SK-N-SH (cell line): ENCODE results near the gene CTSS. TPM values are rescaled to one million over a fixed set of nuclear protein-coding genes. Genes with fewer than 3 reads are reported as not detected.
"Not testable (repeated sequence)": the region's sequence is repeated elsewhere in the genome, so short reads cannot be mapped to it uniquely, and the experiment has no call there.

ENCODE experiments used
- CTCF ChIA-PET: fragments of 300-600, 350-600 bp; formaldehyde crosslinking; extraction: SDS; loops from one replicate; lab custom pipeline; 2021; lab: Yijun Ruan, JAX
- POLR2A ChIA-PET: fragments of 350-600 bp; sonication (Branson Sonifier 250); formaldehyde crosslinking; extraction: SDS; loops from one replicate; lab custom pipeline; 2020; ENCODE audit warnings: antibody characterized with exemption, inconsistent platforms; lab: Yijun Ruan, JAX
- DNase-seq: peaks from one replicate; pipeline ENCODE4 v3.0.0; 2012
- H2AFZ ChIP-seq: fragments of 200-600 bp; sonication (generic); 2 replicates; pipeline ENCODE4 v1.8.1; 2016; ENCODE audit warnings: antibody characterized with exemption, mild to moderate bottlenecking, low read depth
- H3F3A ChIP-seq: fragments of 200-600 bp; sonication (generic); replicated peaks from 2 replicates; pipeline ENCODE3; 2016; ENCODE audit warnings: antibody characterized with exemption, mild to moderate bottlenecking; ENCODE audit not compliant: insufficient read depth
- H3K27ac ChIP-seq, 2 experiments: fragments of 200-500 bp in 1 of 2; fragments of 200-600 bp in 1 of 2; sonication (Bioruptor generic) in 1 of 2; sonication (generic), shearing (Covaris generic) in 1 of 2; 2 replicates each; pipeline versions ENCODE4 v1.5.1 to v1.6.1; 2014 to 2016; ENCODE audit warnings: low read depth in 2 of 2, inconsistent platforms in 1 of 2, low read length in 1 of 2, mild to moderate bottlenecking in 1 of 2, mixed read lengths in 1 of 2
- H3K27me3 ChIP-seq: fragments of 200-600 bp; sonication (generic), shearing (Covaris generic); 2 replicates; pipeline ENCODE4 v1.6.1; 2016; ENCODE audit warnings: mixed run types; ENCODE audit not compliant: insufficient read depth
- H3K36me3 ChIP-seq, 2 experiments: fragments of 200-500 bp in 1 of 2; fragments of 200-600 bp in 1 of 2; sonication (Bioruptor generic) in 1 of 2; sonication (generic) in 1 of 2; replicated peaks in 1 of 2; 2 replicates each; pipeline versions ENCODE3 to v1.5.1; 2014 to 2016; ENCODE audit warnings: low read length in 1 of 2, mild to moderate bottlenecking in 1 of 2; ENCODE audit not compliant: insufficient read depth in 2 of 2, control insufficient read depth in 1 of 2
- H3K4me1 ChIP-seq, 2 experiments: fragments of 200-500 bp in 1 of 2; fragments of 200-600 bp in 1 of 2; sonication (Bioruptor generic) in 1 of 2; sonication (generic), shearing (Covaris generic) in 1 of 2; 2 replicates each; pipeline versions ENCODE4 v1.5.1 to v1.6.1; 2014 to 2016; ENCODE audit warnings: low read depth in 1 of 2, low read length in 1 of 2, mixed run types in 1 of 2; ENCODE audit not compliant: insufficient read depth in 2 of 2, control insufficient read depth in 1 of 2
- H3K4me2 ChIP-seq: fragments of 200-600 bp; sonication (generic), shearing (Covaris generic); 2 replicates; pipeline ENCODE4 v1.6.1; 2017; ENCODE audit warnings: mixed run types
- H3K4me3 ChIP-seq, 2 experiments: fragments of 200-500 bp in 1 of 2; fragments of 200-600 bp in 1 of 2; sonication (Bioruptor generic) in 1 of 2; sonication (generic), shearing (Covaris generic) in 1 of 2; 2 replicates each; pipeline versions ENCODE4 v1.5.1 to v1.8.1; 2014 to 2016; ENCODE audit warnings: low read depth in 2 of 2, inconsistent platforms in 1 of 2, low read length in 1 of 2, mild to moderate bottlenecking in 1 of 2, mixed read lengths in 1 of 2, moderate library complexity in 1 of 2
- H3K79me2 ChIP-seq: fragments of 200-600 bp; sonication (generic); 2 replicates; pipeline ENCODE4 v1.8.1; 2017; ENCODE audit warnings: mild to moderate bottlenecking; ENCODE audit not compliant: insufficient read depth
- H3K9ac ChIP-seq: fragments of 200-600 bp; sonication (generic); 2 replicates; pipeline ENCODE4 v1.6.1; 2017; ENCODE audit warnings: mixed run types
- H3K9me2 ChIP-seq: fragments of 200-600 bp; sonication (generic); 2 replicates; pipeline ENCODE4 v1.6.1; 2017; ENCODE audit warnings: mixed run types
- H3K9me3 ChIP-seq: fragments of 200-600 bp; sonication (generic); 2 replicates; pipeline ENCODE4 v1.6.1; 2017; ENCODE audit warnings: mixed run types, mild to moderate bottlenecking, moderate library complexity
- H4K20me1 ChIP-seq: fragments of 200-600 bp; sonication (generic); 2 replicates; pipeline ENCODE4 v1.6.1; 2017; ENCODE audit warnings: mild to moderate bottlenecking, mixed run types; ENCODE audit not compliant: insufficient read depth
- CTCF ChIP-seq: fragments of 200-600 bp; sonication (generic); IDR thresholded peaks from 2 replicates; pipeline ENCODE4 v1.6.1; 2017; ENCODE audit warnings: antibody characterized with exemption, mild to moderate bottlenecking, moderate library complexity
- EZH2phosphoT487 ChIP-seq: fragments of 200-600 bp; sonication (generic); IDR thresholded peaks from 2 replicates; pipeline ENCODE4 v1.6.1; 2017; ENCODE audit warnings: low read depth, mixed run types, mild to moderate bottlenecking, antibody characterized with exemption, moderate library complexity, borderline replicate concordance
- FOSL2 ChIP-seq: IDR thresholded peaks from 2 replicates; pipeline ENCODE4 v1.4.0; 2012; ENCODE audit warnings: low read depth, mild to moderate bottlenecking, moderate library complexity, borderline replicate concordance
- FOXJ3 ChIP-seq: sonication (generic); formaldehyde crosslinking; IDR thresholded peaks from 2 replicates; pipeline ENCODE4 v1.5.1; 2020; ENCODE audit warnings: mild to moderate bottlenecking, missing genetic modification reagents
- FOXM1 ChIP-seq: IDR thresholded peaks from 2 replicates; pipeline ENCODE4 v1.4.0; 2012; ENCODE audit warnings: low read depth, mild to moderate bottlenecking
- GABPA ChIP-seq: IDR thresholded peaks from 2 replicates; pipeline ENCODE4 v1.4.0; 2012; ENCODE audit warnings: low read depth, mild to moderate bottlenecking
- GATA2 ChIP-seq: sonication (generic); formaldehyde crosslinking; IDR thresholded peaks from 2 replicates; pipeline ENCODE4 v1.5.0; 2020; ENCODE audit warnings: mild to moderate bottlenecking, missing genetic modification reagents
- JUND ChIP-seq: IDR thresholded peaks from 2 replicates; pipeline ENCODE4 v1.4.0; 2012
- MAX ChIP-seq: IDR thresholded peaks from 2 replicates; pipeline ENCODE4 v1.4.0; 2012; ENCODE audit warnings: low read depth
- NRF1 ChIP-seq: IDR thresholded peaks from 2 replicates; pipeline ENCODE4 v1.6.1; 2012; ENCODE audit warnings: low read depth, mild to moderate bottlenecking, low read length
- RAD21 ChIP-seq: IDR thresholded peaks from 2 replicates; pipeline ENCODE4 v1.6.1; 2012; ENCODE audit warnings: mild to moderate bottlenecking, low read length
- RCOR1 ChIP-seq: fragments of 150-350 bp; IDR thresholded peaks from 2 replicates; pipeline ENCODE4 v1.6.1; 2017; ENCODE audit warnings: antibody characterized with exemption, low read length
- SIN3A ChIP-seq: IDR thresholded peaks from 2 replicates; pipeline ENCODE4 v1.6.1; 2012; ENCODE audit warnings: low read depth, mild to moderate bottlenecking, low read length, moderate library complexity, borderline replicate concordance
- SMC3 ChIP-seq: IDR thresholded peaks from 2 replicates; pipeline ENCODE4 v1.6.1; 2012; ENCODE audit warnings: low read depth, low read length, improper control_type of control experiment
- TAF1 ChIP-seq: IDR thresholded peaks from 2 replicates; pipeline ENCODE4 v1.6.1; 2012; ENCODE audit warnings: low read depth, mild to moderate bottlenecking, low read length, moderate library complexity, borderline replicate concordance
- TEAD4 ChIP-seq: IDR thresholded peaks from 2 replicates; pipeline ENCODE4 v1.4.0; 2012; ENCODE audit warnings: mild to moderate bottlenecking, borderline replicate concordance; ENCODE audit not compliant: insufficient read depth
- YY1 ChIP-seq: IDR thresholded peaks from 2 replicates; pipeline ENCODE4 v1.4.0; 2012; ENCODE audit warnings: low read depth, mild to moderate bottlenecking
- ZBTB33 ChIP-seq: IDR thresholded peaks from 2 replicates; pipeline ENCODE4 v1.4.0; 2012; ENCODE audit warnings: low read depth, borderline replicate concordance
- WGBS: methylation state at CpG from one replicate; pipeline ENCODE4 v1.1.6; 2017; ENCODE audit warnings: low lambda C conversion rate; 5-methylcytosine and 5-hydroxymethylcytosine counted together
- polyA plus RNA-seq, 3 experiments: library from polyadenylated mRNA; depleted of rRNA; stranded (reverse); fragments of >200 nt; gene quantifications; 2 replicates each; pipeline ENCODE4 v1.2.3, GENCODE V29; 2012
- TF ChIP-seq, protein P1 (sequence below): IDR thresholded peaks from 2 replicates; pipeline ENCODE4 v1.4.0; 2012; ENCODE audit warnings: low read depth, borderline replicate concordance
- TF ChIP-seq, protein P2 (sequence below): fragments of 150-350 bp; IDR thresholded peaks from 2 replicates; pipeline ENCODE4 v1.6.1; 2017; ENCODE audit warnings: antibody characterized with exemption, low read length, low read depth, borderline replicate concordance

The CTSS gene
- polyA plus RNA-seq, 1 of the 3 experiments (the other 2 are of a cell fraction), result 1.4 TPM

- Histone ChIP-seq H3K9ac (no peak overlapping the region), H3K4me2 (no peak overlapping the region), H3K4me3 (no peak overlapping the region), H3F3A (no peaks in the 10 kb centered on the region), H4K20me1 (no peaks in the 10 kb centered on the region), H3K9me2 (no peaks in the 10 kb centered on the region), H2AFZ (no peak overlapping the region), H3K27me3 (no peaks in the 10 kb centered on the region), H3K9me3 (no peaks in the 10 kb centered on the region), H3K27ac (no peak overlapping the region), H3K36me3 (peaks cover 19 to 38% of the 10 kb centered on the region in 2 experiments), H3K79me2 (no peaks in the 10 kb centered on the region), H3K4me1 (no peaks in the 10 kb centered on the region)
- 95% methylated on average over 3 of the region's 4 CpGs for WGBS
- ChIA-PET CTCF (no interaction called here), POLR2A (no interaction called here)
- TF ChIP-seq FOXM1, result no peak
- TF ChIP-seq SIN3A, result no peak
- no peak for TF ChIP-seq GABPA
- no peak for DNase-seq
Observed at GRCh38 chr1:150798525-150798924, 32.9 kb upstream of the CTSS start.

- no peaks in the 10 kb centered on the region for H3K79me2 ChIP-seq
- CTCF ChIA-PET, result interaction anchor here (1.4 kb wide), 1 partner anchor 17 kb away, joined by 5 read pairs; no protein-coding TSS in a partner anchor
- H3K27me3 ChIP-seq, result no peaks in the 10 kb centered on the region
- no peaks in the 10 kb centered on the region for H3K4me1 ChIP-seq
- WGBS, result 87% methylated on average over 3 of the region's 3 CpGs
- no peaks in the 10 kb centered on the region for H4K20me1 ChIP-seq
- H3F3A ChIP-seq, result no peaks in the 10 kb centered on the region
- no peaks in the 10 kb centered on the region for H3K9me3 ChIP-seq
- H3K4me3 ChIP-seq, result no peak overlapping the region
- DNase-seq, result no peak
- TF ChIP-seq FOXJ3 (CRISPR knock-in tag), result no peak
- TF ChIP-seq RCOR1, result no peak
- TF ChIP-seq NRF1, result no peak
- TF ChIP-seq, protein P1, sequence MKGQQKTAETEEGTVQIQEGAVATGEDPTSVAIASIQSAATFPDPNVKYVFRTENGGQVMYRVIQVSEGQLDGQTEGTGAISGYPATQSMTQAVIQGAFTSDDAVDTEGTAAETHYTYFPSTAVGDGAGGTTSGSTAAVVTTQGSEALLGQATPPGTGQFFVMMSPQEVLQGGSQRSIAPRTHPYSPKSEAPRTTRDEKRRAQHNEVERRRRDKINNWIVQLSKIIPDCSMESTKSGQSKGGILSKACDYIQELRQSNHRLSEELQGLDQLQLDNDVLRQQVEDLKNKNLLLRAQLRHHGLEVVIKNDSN, result no peak
- no peak for TF ChIP-seq TEAD4
- TF ChIP-seq EZH2phosphoT487, result no peak
- no peak for TF ChIP-seq TAF1
- no peak for TF ChIP-seq RAD21
- TF ChIP-seq SMC3, result no peak
- no peak for TF ChIP-seq MAX
- TF ChIP-seq YY1, result no peak
- TF ChIP-seq, protein P2, sequence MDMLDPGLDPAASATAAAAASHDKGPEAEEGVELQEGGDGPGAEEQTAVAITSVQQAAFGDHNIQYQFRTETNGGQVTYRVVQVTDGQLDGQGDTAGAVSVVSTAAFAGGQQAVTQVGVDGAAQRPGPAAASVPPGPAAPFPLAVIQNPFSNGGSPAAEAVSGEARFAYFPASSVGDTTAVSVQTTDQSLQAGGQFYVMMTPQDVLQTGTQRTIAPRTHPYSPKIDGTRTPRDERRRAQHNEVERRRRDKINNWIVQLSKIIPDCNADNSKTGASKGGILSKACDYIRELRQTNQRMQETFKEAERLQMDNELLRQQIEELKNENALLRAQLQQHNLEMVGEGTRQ, result no peak
- TF ChIP-seq FOSL2, result no peak
- no peak for TF ChIP-seq CTCF
- TF ChIP-seq JUND, result no peak
- no peak for TF ChIP-seq GATA2 (CRISPR knock-in tag)
- TF ChIP-seq ZBTB33, result no peak
- TF ChIP-seq, all 33 proteins: peak for 0
- H3K9ac ChIP-seq, result no peak overlapping the region
- H3K36me3 ChIP-seq, result peaks cover 16 to 33% of the 10 kb centered on the region in 2 experiments
- no peaks in the 10 kb centered on the region for H3K9me2 ChIP-seq
- POLR2A ChIA-PET, result no interaction called here
- no peak overlapping the region for H3K27ac ChIP-seq
- no peak overlapping the region for H2AFZ ChIP-seq
- H3K4me2 ChIP-seq, result no peak overlapping the region
Observed at GRCh38 chr1:150796374-150796773, 30.8 kb upstream of the CTSS start.

- POLR2A ChIA-PET, H3K4me2 ChIP-seq, H3K27me3 ChIP-seq, H4K20me1 ChIP-seq, CTCF ChIA-PET, H3K9me3 ChIP-seq, H3F3A ChIP-seq, H3K9me2 ChIP-seq, DNase-seq, H2AFZ ChIP-seq, H3K79me2 ChIP-seq, H3K4me3 ChIP-seq, H3K27ac ChIP-seq, H3K4me1 ChIP-seq, H3K9ac ChIP-seq: not testable (repeated sequence)
- 89% methylated on average over 3 of the region's 3 CpGs for WGBS
- H3K36me3 ChIP-seq, result peaks cover 9 to 21% of the 10 kb centered on the region in 2 experiments
Observed at GRCh38 chr1:150793778-150794177, 28.2 kb upstream of the CTSS start.
